GM18505 (cell line): ENCODE data around the gene SUPT16H.

Experiments used
- ATAC-seq: cut with Tn5 transposase; IDR thresholded peaks from one replicate; pipeline ENCODE4 v1.9.1; 2021; ENCODE audit not compliant: unreplicated experiment
- POLR2A ChIP-seq: IDR thresholded peaks from 4 replicates; pipeline ENCODE4 v1.6.1; 2011; ENCODE audit warnings: borderline replicate concordance; ENCODE audit not compliant: insufficient read depth, insufficient read length; ENCODE audit errors: extremely low read depth

Gene SUPT16H

DNA sequence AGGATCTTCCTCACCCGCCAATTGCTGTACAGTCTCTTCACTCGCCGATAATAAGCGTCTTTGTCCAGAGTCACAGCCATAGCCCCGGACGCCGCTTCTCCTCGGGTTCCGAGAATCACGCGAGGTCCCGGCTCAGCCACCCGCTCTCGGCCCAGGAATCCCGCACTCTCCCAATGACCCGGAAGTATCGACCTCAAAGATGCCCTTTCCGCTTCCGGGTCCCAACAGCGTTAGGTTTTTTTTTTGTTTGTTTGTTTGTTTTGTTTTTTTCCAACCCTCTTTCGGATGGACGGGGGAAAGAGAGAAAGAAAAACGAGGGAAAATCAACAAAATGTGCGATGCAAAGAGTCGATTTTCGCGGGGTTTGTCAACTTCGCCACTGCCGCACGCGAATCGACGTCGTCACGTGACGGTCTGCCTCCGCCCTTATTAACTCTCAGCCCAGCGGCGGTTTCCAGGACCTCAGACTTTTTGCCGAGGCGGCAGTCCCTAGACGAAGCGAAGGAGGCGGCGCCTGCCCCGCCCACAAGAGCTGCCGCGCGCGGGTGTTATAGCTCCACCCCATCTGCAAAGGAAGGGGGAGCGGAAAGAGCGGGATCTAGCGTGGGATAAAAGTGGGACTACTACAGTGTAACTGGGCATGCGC is at the start of gene SUPT16H:
SUPT16H (minus strand) TSS at position 172 of the 646 bp plus-strand sequence; CDS start at position 80, 92 bp downstream.
- peak; percentile 88 for ATAC-seq
- peak; percentile 77 for TF ChIP-seq POLR2A

DNA sequence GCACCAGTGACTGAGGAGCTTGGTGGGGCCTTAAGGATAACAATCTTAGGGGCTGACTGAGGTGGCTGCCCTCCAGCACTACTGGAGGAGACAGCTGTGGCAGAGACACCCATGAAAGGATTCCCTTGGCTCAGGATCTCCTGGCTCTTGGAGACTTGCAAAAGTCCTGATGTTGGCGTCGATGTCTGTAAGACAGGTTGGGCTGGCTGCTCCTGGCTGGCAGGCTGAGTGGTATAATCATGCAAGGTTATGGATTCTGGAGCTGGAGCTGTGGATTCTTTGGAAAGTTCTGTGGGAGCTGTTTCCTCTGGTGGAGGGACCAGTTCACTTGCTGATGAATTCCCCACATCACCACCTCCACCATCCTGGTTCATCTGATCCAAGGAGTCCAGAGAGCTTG is 47.3 kb upstream of the SUPT16H start:
- no peak for TF ChIP-seq POLR2A
- no peak for ATAC-seq

GRCh38 chr14:21428930-21429329 is 45.1 kb upstream of the SUPT16H start:
- no peak for TF ChIP-seq POLR2A
- ATAC-seq, result no peak

GRCh38 chr14:21426692-21427091 is 42.9 kb upstream of the SUPT16H start:
- ATAC-seq, result no peak
- no peak for TF ChIP-seq POLR2A

DNA sequence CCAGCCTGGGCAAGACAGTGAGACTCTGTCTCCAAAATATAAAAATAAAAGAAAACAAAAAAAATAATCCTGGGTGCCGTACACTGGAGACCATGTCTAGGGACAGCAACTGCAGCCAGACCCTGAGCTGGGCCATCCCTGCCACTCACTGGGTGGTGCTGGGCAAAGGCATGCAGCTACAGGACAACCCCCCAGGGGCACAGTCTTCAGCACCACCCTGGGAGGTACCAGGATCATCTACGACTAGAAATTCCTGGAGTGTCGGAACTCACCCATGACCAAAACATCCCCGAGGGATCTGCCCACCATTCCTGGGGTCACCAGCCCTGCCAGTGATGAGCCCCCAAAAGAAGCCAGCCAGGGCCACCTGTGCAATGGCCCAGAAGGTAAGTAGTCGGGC is 35.7 kb upstream of the SUPT16H start:
- no peak for ATAC-seq
- no peak for TF ChIP-seq POLR2A

- ATAC-seq, result no peak
- no peak for TF ChIP-seq POLR2A
These were observed 31.5 kb upstream of the SUPT16H start for GRCh38 chr14:21415329-21415728.

- no peak for ATAC-seq
- TF ChIP-seq POLR2A, result no peak
These were observed 30.4 kb upstream of the SUPT16H start for GRCh38 chr14:21414137-21414631.

DNA sequence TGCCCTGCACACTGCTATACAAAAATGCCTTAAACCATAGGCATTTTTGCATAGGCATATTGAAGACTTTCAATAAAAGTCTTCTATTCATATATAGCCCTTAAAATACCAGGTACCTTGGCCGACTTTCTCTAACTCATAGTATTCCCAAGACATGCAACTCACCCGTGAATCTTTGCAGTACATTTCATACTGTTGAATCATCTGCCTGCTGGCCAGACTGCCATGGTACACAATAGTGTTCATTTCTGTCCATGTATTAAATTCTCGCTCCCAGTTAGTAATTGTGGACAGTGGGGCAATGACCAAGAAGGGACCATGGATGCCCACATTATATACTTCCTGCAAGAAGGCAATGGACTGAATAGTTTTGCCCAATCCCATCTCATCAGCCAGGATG is 24.3 kb upstream of the SUPT16H start:
- no peak for TF ChIP-seq POLR2A
- no peak for ATAC-seq

DNA sequence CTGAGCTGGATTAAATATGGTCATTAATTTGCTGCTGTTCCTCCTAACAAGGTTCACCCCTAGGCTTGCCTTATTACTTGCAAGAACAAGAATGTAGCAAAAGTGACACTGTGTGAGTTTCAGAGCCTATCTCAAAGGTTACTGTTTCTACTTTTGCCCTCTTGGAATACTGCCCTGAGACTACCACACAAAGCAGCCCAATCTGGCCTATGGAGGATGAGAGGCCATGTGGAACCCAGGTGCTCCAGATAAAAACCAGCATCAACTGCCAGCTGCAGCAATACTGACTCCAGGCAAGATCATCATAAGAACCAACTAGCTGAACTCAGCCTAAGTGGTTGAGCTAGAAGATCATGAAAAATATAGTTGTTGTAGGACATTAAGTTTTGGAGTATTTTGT is 22.4 kb upstream of the SUPT16H start:
- no peak for ATAC-seq
- TF ChIP-seq POLR2A, result no peak

DNA sequence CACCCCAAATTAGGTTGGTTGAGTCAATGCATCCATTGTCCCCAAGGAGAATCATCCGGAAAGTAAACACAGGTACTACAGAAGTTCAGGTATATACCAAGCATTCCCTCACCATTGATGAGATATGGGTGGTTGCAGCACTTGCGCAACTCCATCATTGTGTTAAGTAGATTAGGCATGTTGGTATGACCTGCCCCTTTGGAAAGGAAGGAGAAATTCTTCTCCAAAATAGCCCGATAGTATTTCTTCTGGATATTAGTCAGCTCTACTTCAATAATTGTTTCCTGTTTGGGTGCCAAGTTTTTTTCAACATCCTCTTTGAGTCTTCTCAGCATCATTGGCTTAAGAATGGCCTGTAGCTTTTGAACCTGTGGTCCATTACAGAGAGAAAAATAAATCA is 21.3 kb upstream of the SUPT16H start:
- no peak for ATAC-seq
- no peak for TF ChIP-seq POLR2A

DNA sequence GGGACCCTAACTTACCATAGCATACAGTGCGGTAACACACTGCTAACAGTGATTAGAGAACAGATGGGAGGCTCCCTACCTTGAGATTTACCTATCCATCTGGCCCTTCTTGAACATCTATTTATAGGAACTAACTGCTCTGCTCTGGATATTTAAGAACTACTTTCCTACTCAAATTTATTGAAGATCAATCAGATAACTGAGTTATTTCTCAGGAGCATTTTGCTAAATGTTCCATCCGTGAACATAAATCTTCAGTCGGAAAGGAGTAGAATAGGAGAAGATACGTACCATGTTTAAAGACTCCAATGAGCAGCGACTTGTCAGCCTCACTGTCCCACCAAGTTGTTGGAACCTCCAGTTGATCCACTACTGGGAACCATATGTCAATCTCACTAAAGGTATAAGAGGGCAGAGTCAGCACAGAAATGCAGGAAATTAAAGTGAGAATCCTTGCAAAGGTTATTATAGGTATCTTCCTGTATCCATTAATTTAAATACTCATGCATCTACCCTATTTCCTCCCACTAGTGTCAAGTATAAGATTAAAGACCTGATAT is 15.6 kb upstream of the SUPT16H start:
- no peak for TF ChIP-seq POLR2A
- no peak for ATAC-seq

GRCh38 chr14:21398901-21399300 is 15.1 kb upstream of the SUPT16H start:
- ATAC-seq, result no peak
- no peak for TF ChIP-seq POLR2A

- no peak for ATAC-seq
- TF ChIP-seq POLR2A, result no peak
These were observed 11.6 kb upstream of the SUPT16H start for GRCh38 chr14:21395450-21395849.

DNA sequence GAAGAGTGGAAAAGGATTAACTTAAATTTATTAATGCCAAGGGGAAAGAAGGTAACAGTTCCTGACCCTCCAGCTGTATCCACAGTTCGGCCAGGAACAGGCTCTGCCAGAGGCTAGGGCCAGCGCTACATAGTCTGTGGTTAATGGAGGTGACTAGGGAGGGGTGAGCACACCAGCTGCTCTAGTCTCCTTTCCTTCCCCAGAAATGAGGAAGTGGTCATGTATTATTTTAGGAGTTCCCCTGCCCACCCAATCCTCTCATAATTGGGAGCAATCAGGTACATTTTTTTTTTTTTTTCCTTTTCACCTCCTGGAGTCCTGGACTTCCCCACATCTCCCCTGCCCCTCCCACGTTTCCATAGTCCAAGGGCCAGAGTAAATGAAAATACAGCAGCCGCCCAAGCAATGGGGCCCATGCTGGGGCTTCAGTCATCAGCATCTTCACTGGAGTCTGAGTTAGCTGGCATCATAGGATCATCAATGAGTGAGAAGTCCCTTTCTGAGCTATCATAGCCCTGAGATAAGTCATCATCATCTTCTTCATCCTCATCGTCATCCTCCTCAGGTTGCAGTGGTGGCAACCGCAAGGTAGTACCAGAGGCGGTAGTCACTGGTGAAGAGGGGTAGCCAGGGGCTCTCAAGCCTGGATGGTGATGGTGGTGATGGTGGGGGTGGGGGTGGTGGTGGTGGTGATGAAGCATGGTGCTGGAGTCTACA is 1.5 kb upstream of the SUPT16H start:
- TF ChIP-seq POLR2A, result no peak
- no peak for ATAC-seq
